Liver (tissue), 9 donors: ENCODE measurements around the gene DENR. TPM values are rescaled to one million over a fixed set of nuclear protein-coding genes. Genes with fewer than 3 reads are reported as not detected.

Experiments
- DNase-seq: peaks from one replicate; pipeline ENCODE4 v3.0.0-alpha.2; 2017; ENCODE audit warnings: low spot score
- H3K27ac ChIP-seq, 2 donors: one replicate each; pipeline ENCODE4 v1.7.0; 2013; ENCODE audit warnings: inconsistent platforms in 2 of 2, low read length in 2 of 2, control low read depth in 1 of 2, low read depth in 1 of 2, mild to moderate bottlenecking in 1 of 2
- H3K27me3 ChIP-seq, 4 donors: one replicate each; pipeline versions ENCODE4 v1.6.1 to v1.7.0; 2013; ENCODE audit warnings: low read length in 3 of 4, inconsistent platforms in 1 of 4, mild to moderate bottlenecking in 1 of 4, moderate library complexity in 1 of 4; ENCODE audit not compliant: control insufficient read depth in 4 of 4, insufficient read depth in 4 of 4
- H3K36me3 ChIP-seq, 4 donors: one replicate each; pipeline versions ENCODE4 v1.6.1 to v1.7.0; 2013; ENCODE audit warnings: low read length in 3 of 4, mild to moderate bottlenecking in 3 of 4, low read depth in 1 of 4, moderate library complexity in 1 of 4; ENCODE audit not compliant: control insufficient read depth in 4 of 4, insufficient read depth in 3 of 4
- H3K4me1 ChIP-seq, 4 donors: one replicate each; pipeline versions ENCODE4 v1.6.1 to v1.7.0; 2013; ENCODE audit warnings: low read length in 3 of 4, mild to moderate bottlenecking in 3 of 4, moderate library complexity in 1 of 4; ENCODE audit not compliant: control insufficient read depth in 4 of 4, insufficient read depth in 4 of 4
- H3K4me3 ChIP-seq, 3 donors: one replicate each; pipeline versions ENCODE4 v1.6.1 to v1.7.0; 2013; ENCODE audit warnings: low read length in 3 of 3, control low read depth in 1 of 3, low read depth in 1 of 3, mild to moderate bottlenecking in 1 of 3
- H3K9ac ChIP-seq, 2 donors: one replicate each; pipeline ENCODE4 v1.7.0; 2013; ENCODE audit warnings: low read length in 2 of 2, mild to moderate bottlenecking in 2 of 2, moderate library complexity in 2 of 2, control low read depth in 1 of 2, low read depth in 1 of 2
- H3K9me3 ChIP-seq, 4 donors: one replicate each; pipeline versions ENCODE4 v1.6.1 to v1.7.0; 2013; ENCODE audit warnings: low read length in 3 of 4; ENCODE audit not compliant: control insufficient read depth in 4 of 4
- CTCF ChIP-seq: fragments of 150-350 bp; IDR thresholded peaks from 2 replicates; pipeline ENCODE4 v1.5.1; 2017; ENCODE audit warnings: improper control_type of control experiment, low read depth, low read length; ENCODE audit not compliant: missing input control
- EGR1 ChIP-seq, 2 donors: IDR thresholded peaks; 2 replicates each; pipeline ENCODE4 v1.6.1; 2016 to 2018; ENCODE audit warnings: antibody characterized with exemption in 2 of 2, low read depth in 2 of 2
- FOXA1 ChIP-seq: IDR thresholded peaks from 2 replicates; pipeline ENCODE4 v1.6.1; 2016; ENCODE audit warnings: antibody characterized with exemption
- FOXA2 ChIP-seq: IDR thresholded peaks from 2 replicates; pipeline ENCODE4 v1.6.1; 2016; ENCODE audit warnings: antibody characterized with exemption
- GABPA ChIP-seq, 2 donors: IDR thresholded peaks in 1 of 2; conservative IDR thresholded peaks in 1 of 2; 2 replicates each; pipeline ENCODE4 v1.6.1; 2016; ENCODE audit warnings: antibody characterized with exemption in 2 of 2, mild to moderate bottlenecking in 1 of 2, moderate library complexity in 1 of 2
- HNF4A ChIP-seq, 2 donors: conservative IDR thresholded peaks; 2 replicates each; pipeline ENCODE4 v1.6.1; 2016; ENCODE audit warnings: antibody characterized with exemption in 2 of 2, mild to moderate bottlenecking in 2 of 2
- HNF4G ChIP-seq: IDR thresholded peaks from 2 replicates; pipeline ENCODE4 v1.6.1; 2016; ENCODE audit warnings: antibody characterized with exemption
- JUND ChIP-seq, 2 donors: IDR thresholded peaks; 2 replicates each; pipeline ENCODE4 v1.6.1; 2016; ENCODE audit warnings: antibody characterized with exemption in 2 of 2
- NR2F2 ChIP-seq: IDR thresholded peaks from 2 replicates; pipeline ENCODE4 v1.6.1; 2016; ENCODE audit warnings: antibody characterized with exemption
- RAD21 ChIP-seq, 2 donors: IDR thresholded peaks; 2 replicates each; pipeline ENCODE4 v1.6.1; 2016; ENCODE audit warnings: antibody characterized with exemption in 2 of 2, mild to moderate bottlenecking in 2 of 2
- REST ChIP-seq: IDR thresholded peaks from 2 replicates; pipeline ENCODE4 v1.6.1; 2016; ENCODE audit warnings: antibody characterized with exemption, mild to moderate bottlenecking
- RXRA ChIP-seq, 2 donors: IDR thresholded peaks; 2 replicates each; pipeline ENCODE4 v1.6.1; 2017 to 2018; ENCODE audit warnings: antibody characterized with exemption in 2 of 2, mild to moderate bottlenecking in 1 of 2
- SP1 ChIP-seq: IDR thresholded peaks from 2 replicates; pipeline ENCODE4 v1.6.1; 2018; ENCODE audit warnings: antibody characterized with exemption, mild to moderate bottlenecking
- TAF1 ChIP-seq: conservative IDR thresholded peaks from 2 replicates; pipeline ENCODE4 v1.6.1; 2016; ENCODE audit warnings: antibody characterized with exemption, mild to moderate bottlenecking
- YY1 ChIP-seq: IDR thresholded peaks from 2 replicates; pipeline ENCODE4 v1.6.1; 2016; ENCODE audit warnings: antibody characterized with exemption, mild to moderate bottlenecking
- WGBS: extraction: QIAGEN DNeasy Blood & Tissue Kit; methylation state at CpG from one replicate; pipeline ENCODE4 v1.1.7; 2013; 5-methylcytosine and 5-hydroxymethylcytosine counted together
- polyA plus RNA-seq, 2 donors: library from polyadenylated mRNA; stranded (reverse) in 1 of 2; unstranded in 1 of 2; fragments of 200-250 nt in 1 of 2; fragments of >200 nt in 1 of 2; fragmentation: Nextera tagmentation in 1 of 2; extraction: Ambion mirVana in 1 of 2; gene quantifications; one replicate each; pipeline versions ENCODE4 v1.2.1 to v1.2.3, GENCODE V29; 2013 to 2015
- total RNA-seq, 2 donors: library from RNA; depleted of rRNA; stranded (reverse); fragments of >200 nt; gene quantifications; one replicate each; pipeline ENCODE4 v1.2.3, GENCODE V29; 2014
- TF ChIP-seq, protein P1 (sequence below): IDR thresholded peaks from 2 replicates; pipeline ENCODE4 v1.6.1; 2016; ENCODE audit warnings: antibody characterized with exemption
- TF ChIP-seq, protein P2 (sequence below): IDR thresholded peaks from 2 replicates; pipeline ENCODE4 v1.6.1; 2016; ENCODE audit warnings: antibody characterized with exemption
- TF ChIP-seq, protein P3 (sequence below): IDR thresholded peaks from 2 replicates; pipeline ENCODE4 v1.6.1; 2016; ENCODE audit warnings: antibody characterized with exemption
- donor health status: healthy.
- donor health status: healthy.
- donor health status: healthy.
- donor health status: healthy.
- donor health status: healthy.

Gene DENR
- total and polyA plus RNA-seq, 4 donors = 10.9 to 17.7 (median 15.8) TPM

DNA sequence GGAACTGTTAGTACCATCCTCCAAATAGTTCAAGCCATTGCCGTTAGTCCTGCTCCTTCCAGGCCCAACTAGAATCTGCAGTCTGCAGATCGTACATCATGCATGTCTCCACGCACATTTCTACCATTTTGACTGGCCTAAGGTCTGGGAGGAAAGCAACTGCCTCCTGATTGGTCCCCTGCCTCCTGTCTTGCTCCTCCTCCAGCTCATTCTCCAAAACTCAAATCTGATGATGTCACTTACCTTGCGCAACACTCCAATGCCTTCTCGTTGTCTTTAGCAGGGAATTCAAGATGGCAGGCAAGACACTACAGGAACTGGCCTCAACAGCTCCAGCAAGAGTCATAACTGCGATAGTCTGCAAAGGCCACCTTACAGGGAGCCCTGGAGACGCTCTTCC, 12.3 kb upstream of the DENR start:
- H3K4me3 ChIP-seq = no peak overlapping the region
- 97% methylated on average over 7 of the region's 7 CpGs for WGBS
- DNase-seq = no peak

GRCh38 chr12:122743895-122744525, 8.6 kb upstream of the DENR start:
- Histone ChIP-seq H3K4me1 (no peaks in the 10 kb centered on the region), H3K4me3 (no peak overlapping the region), H3K27me3 (no peaks in the 10 kb centered on the region), H3K9ac (no peak overlapping the region), H3K27ac (no peak overlapping the region), H3K36me3 (no peaks in the 10 kb centered on the region), H3K9me3 (no peaks in the 10 kb centered on the region)
- 85% methylated on average over 7 of the region's 7 CpGs for WGBS
- TF ChIP-seq RXRA (IDR thresholded peaks at IDR 0.05) = no peak
- TF ChIP-seq, protein P1, sequence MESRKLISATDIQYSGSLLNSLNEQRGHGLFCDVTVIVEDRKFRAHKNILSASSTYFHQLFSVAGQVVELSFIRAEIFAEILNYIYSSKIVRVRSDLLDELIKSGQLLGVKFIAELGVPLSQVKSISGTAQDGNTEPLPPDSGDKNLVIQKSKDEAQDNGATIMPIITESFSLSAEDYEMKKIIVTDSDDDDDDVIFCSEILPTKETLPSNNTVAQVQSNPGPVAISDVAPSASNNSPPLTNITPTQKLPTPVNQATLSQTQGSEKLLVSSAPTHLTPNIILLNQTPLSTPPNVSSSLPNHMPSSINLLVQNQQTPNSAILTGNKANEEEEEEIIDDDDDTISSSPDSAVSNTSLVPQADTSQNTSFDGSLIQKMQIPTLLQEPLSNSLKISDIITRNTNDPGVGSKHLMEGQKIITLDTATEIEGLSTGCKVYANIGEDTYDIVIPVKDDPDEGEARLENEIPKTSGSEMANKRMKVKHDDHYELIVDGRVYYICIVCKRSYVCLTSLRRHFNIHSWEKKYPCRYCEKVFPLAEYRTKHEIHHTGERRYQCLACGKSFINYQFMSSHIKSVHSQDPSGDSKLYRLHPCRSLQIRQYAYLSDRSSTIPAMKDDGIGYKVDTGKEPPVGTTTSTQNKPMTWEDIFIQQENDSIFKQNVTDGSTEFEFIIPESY = no peak
- no peak for TF ChIP-seq EGR1 (IDR thresholded peaks at IDR 0.05; ENCODE audit: low read depth in 2 of 2)
- no peak for TF ChIP-seq FOXA1
- TF ChIP-seq JUND (IDR thresholded peaks at IDR 0.05) = no peak
- TF ChIP-seq RAD21 (IDR thresholded peaks at IDR 0.05) = no peak
- TF ChIP-seq REST = no peak
- no peak for TF ChIP-seq HNF4A (conservative IDR thresholded peaks at IDR 0.05)
- TF ChIP-seq, protein P2, sequence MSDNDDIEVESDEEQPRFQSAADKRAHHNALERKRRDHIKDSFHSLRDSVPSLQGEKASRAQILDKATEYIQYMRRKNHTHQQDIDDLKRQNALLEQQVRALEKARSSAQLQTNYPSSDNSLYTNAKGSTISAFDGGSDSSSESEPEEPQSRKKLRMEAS = no peak
- no peak for TF ChIP-seq HNF4G
- no peak for TF ChIP-seq GABPA (IDR thresholded peaks at IDR 0.05 in 1 of 2, conservative IDR thresholded peaks at IDR 0.05 in 1 of 2)
- TF ChIP-seq YY1 = no peak
- TF ChIP-seq FOXA2 = no peak
- TF ChIP-seq TAF1 = no peak
- TF ChIP-seq NR2F2 = no peak
- TF ChIP-seq, protein P3, sequence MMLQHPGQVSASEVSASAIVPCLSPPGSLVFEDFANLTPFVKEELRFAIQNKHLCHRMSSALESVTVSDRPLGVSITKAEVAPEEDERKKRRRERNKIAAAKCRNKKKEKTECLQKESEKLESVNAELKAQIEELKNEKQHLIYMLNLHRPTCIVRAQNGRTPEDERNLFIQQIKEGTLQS = no peak
- no peak for TF ChIP-seq CTCF
- no peak for TF ChIP-seq SP1
- no peak for DNase-seq

More for the DNA sequence above, 12.3 kb upstream of the DENR start:
- Histone ChIP-seq H3K9ac (no peak overlapping the region), H3K4me1 (no peaks in the 10 kb centered on the region), H3K9me3 (no peaks in the 10 kb centered on the region), H3K27me3 (no peaks in the 10 kb centered on the region), H3K27ac (no peak overlapping the region), H3K36me3 (no peaks in the 10 kb centered on the region)
- TF ChIP-seq SP1 (no peak), FOXA2 (no peak), JUND (IDR thresholded peaks at IDR 0.05) (no peak), EGR1 (IDR thresholded peaks at IDR 0.05; ENCODE audit: low read depth in 2 of 2) (no peak), NR2F2 (no peak), GABPA (IDR thresholded peaks at IDR 0.05 in 1 of 2, conservative IDR thresholded peaks at IDR 0.05 in 1 of 2) (no peak), FOXA1 (no peak), HNF4A (conservative IDR thresholded peaks at IDR 0.05) (no peak)
- TF ChIP-seq, protein P2 = no peak
- TF ChIP-seq, protein P3 = no peak
- TF ChIP-seq, protein P1 = no peak
